Mesangial cell (primary cell): Measurements from ENCODE around the gene CRK. TPM values are rescaled to one million over a fixed set of nuclear protein-coding genes. Genes with fewer than 3 reads are reported as not detected.

ENCODE experiments used
- total RNA-seq: library from RNA; depleted of rRNA; stranded (reverse); fragments of >200 nt; gene quantifications from 2 replicates; pipeline ENCODE4 v1.2.3, GENCODE V29; 2015

The CRK gene
- total RNA-seq, result 51.5 and 58.7 TPM in 2 replicates

GRCh38 chr17:1455797-1456599 lies at the start of gene CRK:
CRK (minus strand) TSS chr17:1456232; CDS start chr17:1456117, 115 bp downstream.

GRCh38 chr17:1492249-1493206 lies 36.5 kb upstream of the CRK start, which contains the start of gene MYO1C:
MYO1C (minus strand) TSS chr17:1492686; CDS start chr17:1492487, 199 bp downstream.

GRCh38 chr17:1399679-1400512 lies 56.1 kb downstream of the CRK start, which contains the start of gene YWHAE:
YWHAE (minus strand) TSS chr17:1400222; CDS start chr17:1400110, 112 bp downstream.

Other genes with a start within 250 kb of the CRK start
- not detected in 2 replicates for gene BHLHA9, start 185.8 kb downstream of the CRK start, total RNA-seq
- gene TRARG1, start 176.6 kb downstream of the CRK start, total RNA-seq, result not detected in 2 replicates
- 405 and 717 TPM in 2 replicates for gene YWHAE, start 56.0 kb downstream of the CRK start, total RNA-seq
- 139 and 153 TPM in 2 replicates for gene MYO1C, start 36.5 kb upstream of the CRK start, total RNA-seq
- 49.7 and 51.0 TPM in 2 replicates for gene INPP5K, start 60.4 kb upstream of the CRK start, total RNA-seq
- 33.9 and 36.4 TPM in 2 replicates for gene PITPNA, start 106.6 kb upstream of the CRK start, total RNA-seq
- gene SLC43A2, start 172.6 kb upstream of the CRK start, total RNA-seq, result 7.3 and 17.2 TPM in 2 replicates
- 2.7 and 13.0 TPM in 2 replicates for gene SCARF1, start 189.5 kb upstream of the CRK start, total RNA-seq
- 10.8 and 13.9 TPM in 2 replicates for gene RILP, start 193.6 kb upstream of the CRK start, total RNA-seq
- gene PRPF8, start 228.6 kb upstream of the CRK start, total RNA-seq, result 187 and 236 TPM in 2 replicates